RWPE2 (cell line): ENCODE data around the gene GGCT.
"Not testable (repeated sequence)": the region's sequence is repeated elsewhere in the genome, so short reads cannot be mapped to it uniquely, and the experiment has no call there.

Experiments
- ATAC-seq: fragments of 200-7000 bp; cut with Tn5 transposase; 3 replicates; pipeline ENCODE4 v1.9.1; 2021; ENCODE audit warnings: low read depth
- DNase-seq: peaks from one replicate; pipeline ENCODE4 v3.0.0-alpha.2; 2020; ENCODE audit warnings: low spot score
- H3K27ac ChIP-seq: fragments of 450-650 bp; 2 replicates; pipeline ENCODE4 v1.5.1; 2017; ENCODE audit warnings: mild to moderate bottlenecking; ENCODE audit not compliant: poor library complexity, severe bottlenecking
- H3K27me3 ChIP-seq: fragments of 250-450 bp; sonication (Bioruptor Pico); 2 replicates; pipeline ENCODE4 v1.5.1; 2021; ENCODE audit warnings: mild to moderate bottlenecking, moderate library complexity; ENCODE audit not compliant: insufficient read depth, poor library complexity, severe bottlenecking
- H3K36me3 ChIP-seq: fragments of 250-450 bp; sonication (Bioruptor Pico); 2 replicates; pipeline ENCODE4 v1.5.1; 2020; ENCODE audit warnings: low read depth, mild to moderate bottlenecking, moderate library complexity
- H3K4me1 ChIP-seq: fragments of 250-450 bp; sonication (Bioruptor Pico); 2 replicates; pipeline ENCODE4 v1.5.1; 2021; ENCODE audit warnings: mild to moderate bottlenecking, moderate library complexity; ENCODE audit not compliant: insufficient read depth, poor library complexity, severe bottlenecking
- H3K4me3 ChIP-seq: fragments of 250-450 bp; sonication (Bioruptor Pico); 2 replicates; pipeline ENCODE4 v1.5.1; 2021; ENCODE audit warnings: mild to moderate bottlenecking, moderate library complexity; ENCODE audit not compliant: severe bottlenecking
- H3K9me3 ChIP-seq: fragments of 250-450 bp; sonication (Bioruptor Pico); 2 replicates; pipeline ENCODE4 v1.5.1; 2021; ENCODE audit warnings: mild to moderate bottlenecking, moderate library complexity; ENCODE audit not compliant: severe bottlenecking
- CTCF ChIP-seq: fragments of 450-650 bp; IDR thresholded peaks from one replicate; pipeline ENCODE4 v1.5.1; 2017; ENCODE audit warnings: mild to moderate bottlenecking, moderate library complexity; ENCODE audit not compliant: poor library complexity, severe bottlenecking

GGCT gene

GRCh38 chr7:30528779-30529178 lies 24.1 kb upstream of the GGCT start:
- no peak overlapping the region for H3K4me3 ChIP-seq
- TF ChIP-seq CTCF, result no peak
- H3K4me1 ChIP-seq, result no peaks in the 10 kb centered on the region
- H3K27me3 ChIP-seq, result no peaks in the 10 kb centered on the region
- no peaks in the 10 kb centered on the region for H3K9me3 ChIP-seq
- no peak for ATAC-seq
- H3K27ac ChIP-seq, result no peak overlapping the region
- no peaks in the 10 kb centered on the region for H3K36me3 ChIP-seq
- no peak for DNase-seq

GRCh38 chr7:30527297-30527696 lies 22.7 kb upstream of the GGCT start:
- not testable (repeated sequence) for H3K27ac ChIP-seq, DNase-seq, H3K9me3 ChIP-seq, H3K27me3 ChIP-seq, H3K4me3 ChIP-seq, H3K36me3 ChIP-seq, ATAC-seq, H3K4me1 ChIP-seq

GRCh38 chr7:30526163-30526562 lies 21.5 kb upstream of the GGCT start:
- Histone ChIP-seq H3K9me3 (no peaks in the 10 kb centered on the region), H3K27me3 (no peaks in the 10 kb centered on the region), H3K4me3 (no peak overlapping the region), H3K27ac (no peak overlapping the region), H3K4me1 (peaks cover 1% of the 10 kb centered on the region), H3K36me3 (no peaks in the 10 kb centered on the region)
- no peak for DNase-seq
- TF ChIP-seq CTCF, result no peak
- ATAC-seq, result no peak

- Histone ChIP-seq H3K4me1 (peaks cover 8% of the 10 kb centered on the region), H3K9me3 (no peaks in the 10 kb centered on the region), H3K27ac (no peak overlapping the region), H3K27me3 (no peaks in the 10 kb centered on the region), H3K4me3 (no peak overlapping the region), H3K36me3 (no peaks in the 10 kb centered on the region)
- no peak for TF ChIP-seq CTCF
- ATAC-seq (no peak), DNase-seq (no peak)
Observed at GRCh38 chr7:30525429-30525828, 20.8 kb upstream of the GGCT start.

- no peak for TF ChIP-seq CTCF
- Histone ChIP-seq H3K27me3 (no peaks in the 10 kb centered on the region), H3K4me1 (peaks cover 11% of the 10 kb centered on the region), H3K4me3 (no peak overlapping the region), H3K36me3 (no peaks in the 10 kb centered on the region), H3K9me3 (no peaks in the 10 kb centered on the region), H3K27ac (no peak overlapping the region)
- no peak for ATAC-seq
- no peak for DNase-seq
Observed at GRCh38 chr7:30524545-30524944, 19.9 kb upstream of the GGCT start.
